Upper lobe of left lung (tissue), 4 donors: Measurements from ENCODE around the gene STAT5B.

ENCODE experiments used
- CTCF ChIP-seq, 6 experiments: fragments of 450-650 bp in 4 of 6; fragments of 200-600 bp in 2 of 6; sonication (generic) in 2 of 6; IDR thresholded peaks; one replicate each; pipeline ENCODE4 v1.5.1; 2016 to 2019; ENCODE audit warnings: antibody characterized with exemption in 6 of 6
- EP300 ChIP-seq, 4 donors: sonication (generic); formaldehyde crosslinking; IDR thresholded peaks; one replicate each; pipeline ENCODE4 v1.5.1; 2017; ENCODE audit warnings: antibody characterized with exemption in 4 of 4, control low read depth in 2 of 4
- POLR2A ChIP-seq, 4 donors: fragments of 450-650 bp; IDR thresholded peaks; one replicate each; pipeline ENCODE4 v1.5.1; 2016 to 2017; ENCODE audit warnings: antibody characterized with exemption in 4 of 4, mild to moderate bottlenecking in 2 of 4
- POLR2AphosphoS5 ChIP-seq, 2 donors: sonication (generic); formaldehyde crosslinking; IDR thresholded peaks; one replicate each; pipeline ENCODE4 v1.5.1; 2017; ENCODE audit warnings: antibody characterized with exemption in 2 of 2

GRCh38 chr17:42212382-42212781 is 63.8 kb downstream of the STAT5B start:
- TF ChIP-seq CTCF (IDR thresholded peaks at IDR 0.05) (no peak), POLR2A (IDR thresholded peaks at IDR 0.05) (no peak), POLR2AphosphoS5 (IDR thresholded peaks at IDR 0.05) (no peak), EP300 (IDR thresholded peaks at IDR 0.05) (no peak)
